MM.1S (cell line): Measurements from ENCODE around the gene PATJ.

Experiments
- DNase-seq: peaks from one replicate; pipeline ENCODE4 v3.0.0-alpha.2; 2015
- H2AFZ ChIP-seq: fragments of 300-600 bp; sonication (generic); 2 replicates; pipeline ENCODE4 v1.6.0; 2016; ENCODE audit warnings: antibody characterized with exemption, low read length
- H3F3A ChIP-seq: fragments of 300-600 bp; sonication (generic); 2 replicates; pipeline ENCODE4 v1.6.1; 2016; ENCODE audit warnings: mild to moderate bottlenecking, antibody characterized with exemption, low read length, moderate library complexity, mixed read lengths; ENCODE audit not compliant: insufficient read depth
- H3K27ac ChIP-seq: fragments of 300-600 bp; sonication (generic); 2 replicates; pipeline ENCODE4 v1.5.1; 2016; ENCODE audit warnings: mild to moderate bottlenecking, low read length
- H3K27me3 ChIP-seq: fragments of 300-600 bp; sonication (generic); replicated peaks from 2 replicates; pipeline ENCODE4 v1.6.0; 2016; ENCODE audit warnings: low read length; ENCODE audit not compliant: insufficient read depth
- H3K36me3 ChIP-seq: fragments of 300-600 bp; sonication (generic); replicated peaks from 2 replicates; pipeline ENCODE4 v1.6.1; 2016; ENCODE audit warnings: mild to moderate bottlenecking, low read length, mixed read lengths; ENCODE audit not compliant: insufficient read depth
- H3K4me1 ChIP-seq: fragments of 300-600 bp; sonication (generic); 2 replicates; pipeline ENCODE4 v1.6.1; 2016; ENCODE audit warnings: low read length, mixed read lengths
- H3K4me2 ChIP-seq: fragments of 300-600 bp; sonication (generic); 2 replicates; pipeline ENCODE4 v1.6.0; 2016; ENCODE audit warnings: low read depth, low read length
- H3K4me3 ChIP-seq: fragments of 300-600 bp; sonication (generic); 2 replicates; pipeline ENCODE4 v1.5.1; 2016; ENCODE audit warnings: low read length, mixed read lengths
- H3K79me2 ChIP-seq: fragments of 300-600 bp; sonication (generic); 2 replicates; pipeline ENCODE4 v1.6.1; 2016; ENCODE audit warnings: mixed run types, low read length, mixed read lengths
- H3K9ac ChIP-seq: fragments of 300-600 bp; sonication (generic); 2 replicates; pipeline ENCODE4 v1.6.1; 2016; ENCODE audit warnings: low read length, mixed read lengths
- H3K9me2 ChIP-seq: fragments of 300-600 bp; sonication (generic); replicated peaks from 2 replicates; pipeline ENCODE4 v1.6.1; 2016; ENCODE audit warnings: mild to moderate bottlenecking, low read length, mixed read lengths; ENCODE audit not compliant: insufficient read depth
- H3K9me3 ChIP-seq: fragments of 300-600 bp; sonication (generic); replicated peaks from 2 replicates; pipeline ENCODE4 v1.6.1; 2016; ENCODE audit warnings: mild to moderate bottlenecking, low read length, mixed read lengths; ENCODE audit not compliant: insufficient read depth
- H4K20me1 ChIP-seq: fragments of 300-600 bp; sonication (generic); 2 replicates; pipeline ENCODE4 v1.6.1; 2016; ENCODE audit warnings: mild to moderate bottlenecking, low read length, moderate library complexity, mixed read lengths; ENCODE audit not compliant: insufficient read depth
- CTCF ChIP-seq: fragments of 300-600 bp; sonication (generic); IDR thresholded peaks from 2 replicates; pipeline ENCODE4 v1.5.1; 2016; ENCODE audit warnings: antibody characterized with exemption, low read length, mixed read lengths
- EZH2 ChIP-seq: fragments of 300-600 bp; sonication (generic); optimal IDR thresholded peaks from 2 replicates; pipeline ENCODE3; 2017; ENCODE audit warnings: low read depth, mild to moderate bottlenecking, antibody characterized with exemption, low read length, mixed read lengths
- EZH2phosphoT487 ChIP-seq: fragments of 300-600 bp; sonication (generic); IDR thresholded peaks from 2 replicates; pipeline ENCODE4 v1.6.1; 2018; ENCODE audit warnings: antibody characterized with exemption, low read length

The PATJ gene

GRCh38 chr1:62058956-62059355, 316.7 kb downstream of the PATJ start:
- Histone ChIP-seq H3K27ac (no peak overlapping the region), H3K4me2 (no peak overlapping the region), H3K36me3 (no peaks in the 10 kb centered on the region), H3K27me3 (no peaks in the 10 kb centered on the region), H3K4me3 (no peak overlapping the region), H3K79me2 (no peaks in the 10 kb centered on the region), H3K9ac (no peak overlapping the region), H2AFZ (no peak overlapping the region), H3K9me2 (no peaks in the 10 kb centered on the region), H3F3A (no peaks in the 10 kb centered on the region), H3K4me1 (no peaks in the 10 kb centered on the region), H3K9me3 (no peaks in the 10 kb centered on the region), H4K20me1 (no peaks in the 10 kb centered on the region)
- TF ChIP-seq CTCF (no peak), EZH2phosphoT487 (no peak), EZH2 (no peak)
- DNase-seq: no peak

GRCh38 chr1:62062087-62062486, 319.8 kb downstream of the PATJ start:
- TF ChIP-seq CTCF (no peak), EZH2phosphoT487 (no peak), EZH2 (no peak)
- no peaks in the 10 kb centered on the region for H3K79me2 ChIP-seq
- no peak overlapping the region for H3K4me3 ChIP-seq
- H3K27me3 ChIP-seq: no peaks in the 10 kb centered on the region
- no peaks in the 10 kb centered on the region for H3K36me3 ChIP-seq
- H3K9me2 ChIP-seq: no peaks in the 10 kb centered on the region
- no peaks in the 10 kb centered on the region for H3K9me3 ChIP-seq
- no peak overlapping the region for H2AFZ ChIP-seq
- H4K20me1 ChIP-seq: no peaks in the 10 kb centered on the region
- H3K4me2 ChIP-seq: no peak overlapping the region
- H3K9ac ChIP-seq: no peak overlapping the region
- no peak overlapping the region for H3K27ac ChIP-seq
- DNase-seq: no peak
- H3F3A ChIP-seq: no peaks in the 10 kb centered on the region
- no peaks in the 10 kb centered on the region for H3K4me1 ChIP-seq

GRCh38 chr1:62064829-62065407, 322.6 kb downstream of the PATJ start:
- no peaks in the 10 kb centered on the region for H3K27me3 ChIP-seq
- no peak overlapping the region for H2AFZ ChIP-seq
- no peaks in the 10 kb centered on the region for H3K9me2 ChIP-seq
- no peaks in the 10 kb centered on the region for H3F3A ChIP-seq
- no peaks in the 10 kb centered on the region for H4K20me1 ChIP-seq
- no peak overlapping the region for H3K9ac ChIP-seq
- no peak overlapping the region for H3K4me3 ChIP-seq
- H3K4me2 ChIP-seq: no peak overlapping the region
- H3K4me1 ChIP-seq: no peaks in the 10 kb centered on the region
- no peaks in the 10 kb centered on the region for H3K79me2 ChIP-seq
- no peaks in the 10 kb centered on the region for H3K36me3 ChIP-seq
- no peak overlapping the region for H3K27ac ChIP-seq
- TF ChIP-seq EZH2: no peak
- TF ChIP-seq CTCF: no peak
- TF ChIP-seq EZH2phosphoT487: no peak
- H3K9me3 ChIP-seq: no peaks in the 10 kb centered on the region
- no peak for DNase-seq
